Measurements from ENCODE around the gene INTU. TPM values are rescaled to one million over a fixed set of nuclear protein-coding genes. Genes with fewer than 3 reads are reported as not detected.

INTU gene
- total RNA-seq, 1 donor from 2014 or later = not detected

DNA sequence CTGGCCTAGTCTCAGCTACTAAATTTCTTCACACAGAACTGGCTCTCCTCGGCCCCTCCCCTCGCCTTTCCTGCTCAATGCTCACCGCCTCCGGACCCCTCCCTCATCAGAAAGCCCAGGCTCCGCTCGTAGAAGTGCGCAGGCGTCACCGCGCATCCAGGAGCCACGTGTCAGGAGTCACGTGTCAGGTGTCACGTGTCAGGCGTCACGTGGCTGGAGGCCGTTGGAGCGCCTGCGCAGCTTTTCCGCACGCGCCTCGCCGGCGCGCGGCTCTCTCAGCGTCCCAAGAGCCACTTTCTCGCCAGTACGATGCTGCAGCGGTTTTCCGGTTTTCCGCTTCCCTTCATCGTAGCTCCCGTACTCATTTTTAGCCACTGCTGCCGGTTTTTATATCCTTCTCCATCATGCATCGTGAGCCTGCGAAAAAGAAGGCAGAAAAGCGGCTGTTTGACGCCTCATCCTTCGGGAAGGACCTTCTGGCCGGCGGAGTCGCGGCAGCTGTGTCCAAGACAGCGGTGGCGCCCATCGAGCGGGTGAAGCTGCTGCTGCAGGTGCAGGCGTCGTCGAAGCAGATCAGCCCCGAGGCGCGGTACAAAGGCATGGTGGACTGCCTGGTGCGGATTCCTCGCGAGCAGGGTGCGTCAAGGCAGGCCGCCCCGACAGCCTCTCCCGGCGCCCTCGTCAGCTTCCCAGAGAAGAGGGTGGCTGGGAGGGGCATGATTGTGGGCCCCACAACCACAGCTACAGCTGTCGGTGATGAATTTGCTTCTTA, 97.6 kb downstream of the INTU start, which contains the start of gene SLC25A31:
TSS of gene SLC25A31 (plus strand) at position 259 of the 772 bp plus-strand sequence. CDS start at position 405, 146 bp downstream.
- no peak within 1 kb of the TSS for H3K4me3 Mint-ChIP-seq (ENCODE audit: low read depth)
- intact Hi-C loops (cut with micrococcal nuclease) = no loop called here
- no peaks in the 10 kb centered on the region for H3K4me1 Mint-ChIP-seq (ENCODE audit: low read depth)
- H3K27me3 Mint-ChIP-seq (ENCODE audit: low read depth) = no peaks in the 10 kb centered on the region
- no peaks in the 10 kb centered on the region for H3K9me3 Mint-ChIP-seq
- H3K36me3 Mint-ChIP-seq (ENCODE audit: low read depth) = no peaks in the 10 kb centered on the region
- H3K27ac Mint-ChIP-seq = no peak within 1 kb of the TSS
- no peak for DNase-seq (ENCODE audit: low spot score)

DNA sequence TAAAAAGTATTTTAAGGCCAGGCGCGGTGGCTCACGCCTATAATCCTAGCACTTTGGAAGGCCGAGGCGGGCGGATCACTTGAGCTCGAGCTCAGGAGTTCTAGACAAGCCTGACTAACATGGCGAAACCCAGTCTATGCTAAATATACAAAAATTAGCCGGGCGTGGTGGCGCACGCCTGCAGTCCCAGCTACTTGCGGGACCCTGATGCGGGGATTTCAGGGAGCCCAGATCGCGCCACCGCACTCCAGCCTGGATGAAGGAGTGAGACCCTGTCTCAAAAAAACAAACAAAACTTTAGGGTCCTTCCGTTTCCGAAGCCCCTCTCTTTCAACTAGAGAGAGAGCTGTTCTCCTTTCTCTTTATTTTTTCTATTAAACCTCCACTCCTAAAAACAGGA, 98.6 kb downstream of the INTU start:
- H3K4me1 Mint-ChIP-seq (ENCODE audit: low read depth) = no peaks in the 10 kb centered on the region
- no peak for DNase-seq (ENCODE audit: low spot score)
- no peaks in the 10 kb centered on the region for H3K36me3 Mint-ChIP-seq (ENCODE audit: low read depth)
- H3K9me3 Mint-ChIP-seq = no peaks in the 10 kb centered on the region
- no peaks in the 10 kb centered on the region for H3K27me3 Mint-ChIP-seq (ENCODE audit: low read depth)
- no peak overlapping the region for H3K27ac Mint-ChIP-seq
- no peak overlapping the region for H3K4me3 Mint-ChIP-seq (ENCODE audit: low read depth)
- intact Hi-C loops (cut with micrococcal nuclease) = no loop called here

DNA sequence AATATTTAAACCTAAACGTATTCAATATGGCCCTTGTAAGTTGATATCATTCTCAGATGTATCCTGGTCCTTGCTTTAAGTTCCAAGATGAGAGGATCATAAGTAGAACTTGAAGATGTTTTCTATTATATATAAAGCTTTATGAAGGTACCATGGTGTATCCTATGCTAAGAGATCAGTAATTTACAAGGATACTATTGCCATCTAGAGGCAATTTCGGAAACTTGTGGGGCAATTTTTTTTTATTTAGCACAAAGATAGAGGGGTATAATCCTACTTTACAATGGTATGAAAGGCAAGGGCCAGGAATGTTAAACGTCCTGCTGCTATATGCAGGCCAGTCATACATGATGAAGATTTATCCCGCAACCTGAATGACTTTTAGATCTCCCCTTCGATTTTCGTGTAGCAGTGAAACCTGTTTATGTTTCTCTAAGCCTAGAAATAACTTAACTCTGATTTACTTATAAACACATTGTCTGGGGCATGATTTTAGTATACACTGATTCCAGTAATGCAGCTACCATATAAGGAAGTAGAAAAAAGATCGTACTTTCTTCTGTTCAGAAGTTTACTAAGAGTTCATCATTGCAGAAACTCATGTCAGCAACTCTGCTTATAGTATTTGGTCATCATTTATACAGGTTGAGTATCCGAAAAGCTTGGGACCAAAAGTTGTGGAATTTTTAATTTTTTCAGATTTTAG, 100.0 kb downstream of the INTU start:
- intact Hi-C loops (cut with micrococcal nuclease) = loop anchor here (1.0 kb wide), 1 partner anchor 127 kb away; no protein-coding TSS in a partner anchor
- no peak for DNase-seq (ENCODE audit: low spot score)
- no peaks in the 10 kb centered on the region for H3K27me3 Mint-ChIP-seq (ENCODE audit: low read depth)
- H3K27ac Mint-ChIP-seq = no peak overlapping the region
- no peak overlapping the region for H3K4me3 Mint-ChIP-seq (ENCODE audit: low read depth)
- H3K36me3 Mint-ChIP-seq (ENCODE audit: low read depth) = no peaks in the 10 kb centered on the region
- H3K9me3 Mint-ChIP-seq = no peaks in the 10 kb centered on the region
- H3K4me1 Mint-ChIP-seq (ENCODE audit: low read depth) = no peaks in the 10 kb centered on the region

DNA sequence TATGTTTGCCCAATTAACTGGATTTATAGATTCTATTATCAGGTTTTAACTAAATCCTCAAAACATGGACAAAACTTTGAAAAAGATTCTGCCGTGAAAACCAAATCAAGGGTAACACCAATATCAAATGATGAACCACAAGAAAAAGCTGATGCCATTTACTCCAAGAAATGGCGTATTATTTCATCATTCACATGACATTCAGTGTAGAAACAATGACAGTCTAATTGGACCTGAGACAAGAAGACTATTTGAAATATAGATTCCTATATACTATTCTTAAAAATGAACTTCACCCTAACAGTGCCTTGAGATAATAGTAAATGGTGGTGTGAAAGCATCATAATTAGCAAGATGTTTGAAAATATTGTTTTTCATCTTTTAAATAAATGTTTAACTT, 102.2 kb downstream of the INTU start:
- intact Hi-C loops (cut with micrococcal nuclease) = no loop called here
- no peaks in the 10 kb centered on the region for H3K4me1 Mint-ChIP-seq (ENCODE audit: low read depth)
- H3K9me3 Mint-ChIP-seq = no peaks in the 10 kb centered on the region
- no peak for DNase-seq (ENCODE audit: low spot score)
- H3K27ac Mint-ChIP-seq = no peak overlapping the region
- no peaks in the 10 kb centered on the region for H3K27me3 Mint-ChIP-seq (ENCODE audit: low read depth)
- H3K36me3 Mint-ChIP-seq (ENCODE audit: low read depth) = no peaks in the 10 kb centered on the region
- no peak overlapping the region for H3K4me3 Mint-ChIP-seq (ENCODE audit: low read depth)

DNA sequence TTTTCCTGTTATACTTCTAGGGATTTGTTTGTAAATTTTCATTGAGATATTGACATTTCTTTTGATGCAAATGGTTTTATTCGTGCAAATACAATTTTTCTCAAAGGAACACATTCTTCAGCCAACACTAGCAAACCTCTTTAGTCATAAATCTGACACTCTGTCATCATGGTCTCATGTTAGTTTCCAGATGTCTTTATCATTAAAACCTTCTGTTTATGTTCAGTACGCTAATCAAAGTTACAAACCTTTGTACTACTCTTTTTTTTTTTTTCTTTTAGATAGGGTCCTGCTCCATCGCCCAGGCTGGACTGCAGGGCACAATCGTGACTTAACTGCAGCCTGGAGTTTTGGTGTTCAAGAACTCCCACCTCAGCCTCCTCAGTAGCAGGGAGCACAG, 104.5 kb downstream of the INTU start:
- H3K4me3 Mint-ChIP-seq (ENCODE audit: low read depth) = no peak overlapping the region
- H3K4me1 Mint-ChIP-seq (ENCODE audit: low read depth) = no peaks in the 10 kb centered on the region
- no peak overlapping the region for H3K27ac Mint-ChIP-seq
- H3K36me3 Mint-ChIP-seq (ENCODE audit: low read depth) = no peaks in the 10 kb centered on the region
- intact Hi-C loops (cut with micrococcal nuclease) = no loop called here
- no peak for DNase-seq (ENCODE audit: low spot score)
- H3K9me3 Mint-ChIP-seq = peaks cover under 1% of the 10 kb centered on the region
- H3K27me3 Mint-ChIP-seq (ENCODE audit: low read depth) = peaks cover 1% of the 10 kb centered on the region

DNA sequence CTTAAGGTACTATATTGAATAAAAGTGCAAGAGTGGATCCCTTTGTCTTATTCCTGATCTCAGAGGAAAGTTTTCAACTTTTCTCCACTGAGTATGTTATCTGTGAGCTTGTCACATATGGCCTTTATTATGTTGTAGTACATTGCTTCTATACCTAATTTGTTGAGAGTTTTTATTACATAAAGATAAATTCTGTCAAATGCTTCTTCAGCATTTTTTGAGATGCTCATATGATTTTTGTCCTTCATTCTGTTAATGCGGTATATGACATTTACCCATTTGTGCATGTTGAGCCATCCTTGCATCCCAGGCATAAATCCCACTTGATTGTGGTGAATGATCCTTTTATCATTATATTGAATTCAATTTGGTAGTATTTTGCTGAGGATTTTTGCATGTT, 108.5 kb downstream of the INTU start:
- Mint-ChIP-seq H3K27ac (no peak overlapping the region), H3K4me1 (ENCODE audit: low read depth) (no peaks in the 10 kb centered on the region), H3K27me3 (ENCODE audit: low read depth) (peaks cover 5% of the 10 kb centered on the region), H3K36me3 (ENCODE audit: low read depth) (no peaks in the 10 kb centered on the region), H3K9me3 (peaks cover 6% of the 10 kb centered on the region), H3K4me3 (ENCODE audit: low read depth) (no peak overlapping the region)
- DNase-seq (ENCODE audit: low spot score) = no peak
- intact Hi-C loops (cut with micrococcal nuclease) = no loop called here

DNA sequence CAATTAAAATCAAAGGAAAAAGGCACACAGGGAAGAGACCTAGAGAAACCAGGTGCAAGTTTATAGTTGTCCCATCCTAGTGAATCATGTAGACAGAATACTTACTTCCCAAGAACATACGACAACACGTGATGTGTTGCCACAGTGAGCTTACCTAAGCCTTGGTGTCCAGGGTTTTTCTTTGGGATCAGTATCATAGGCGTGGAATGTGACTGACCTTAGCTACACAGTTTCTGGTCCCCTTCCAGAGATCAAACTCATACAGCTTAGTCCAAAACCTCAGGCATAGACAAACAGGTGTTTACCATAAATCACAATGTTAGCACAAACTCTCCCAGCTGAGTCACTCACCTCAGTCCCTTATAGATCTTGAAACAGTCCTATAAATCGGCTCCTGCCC, 115.1 kb downstream of the INTU start:
- Mint-ChIP-seq H3K9me3 (peaks cover 11% of the 10 kb centered on the region), H3K27me3 (ENCODE audit: low read depth) (peaks cover 3% of the 10 kb centered on the region), H3K4me1 (ENCODE audit: low read depth) (no peaks in the 10 kb centered on the region), H3K27ac (no peak overlapping the region), H3K36me3 (ENCODE audit: low read depth) (no peaks in the 10 kb centered on the region), H3K4me3 (ENCODE audit: low read depth) (no peak overlapping the region)
- no peak for DNase-seq (ENCODE audit: low spot score)
- intact Hi-C loops (cut with micrococcal nuclease) = no loop called here

DNA sequence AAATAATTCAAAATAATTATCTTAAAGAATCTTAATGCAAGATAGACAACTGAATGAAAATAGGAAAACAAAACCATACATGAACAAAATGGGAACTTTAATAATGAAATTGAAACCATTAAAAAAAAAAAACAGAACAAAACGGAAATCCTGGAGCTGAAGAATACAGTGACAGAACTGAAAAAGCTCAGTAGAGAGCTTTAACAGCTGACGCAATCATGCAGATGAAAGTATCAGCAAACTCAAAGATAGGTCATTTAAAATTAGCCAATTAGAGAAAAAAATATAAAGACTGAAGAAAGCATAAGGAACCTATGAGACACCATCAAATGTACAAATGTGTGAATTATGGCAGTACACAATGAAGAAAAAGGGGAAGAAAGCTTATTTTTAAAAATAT, 116.2 kb downstream of the INTU start:
- no peak for DNase-seq (ENCODE audit: low spot score)
- Mint-ChIP-seq H3K27me3 (ENCODE audit: low read depth) (peaks cover 3% of the 10 kb centered on the region), H3K36me3 (ENCODE audit: low read depth) (no peaks in the 10 kb centered on the region), H3K9me3 (peaks cover 11% of the 10 kb centered on the region), H3K4me3 (ENCODE audit: low read depth) (no peak overlapping the region), H3K4me1 (ENCODE audit: low read depth) (no peaks in the 10 kb centered on the region), H3K27ac (no peak overlapping the region)
- intact Hi-C loops (cut with micrococcal nuclease) = no loop called here

DNA sequence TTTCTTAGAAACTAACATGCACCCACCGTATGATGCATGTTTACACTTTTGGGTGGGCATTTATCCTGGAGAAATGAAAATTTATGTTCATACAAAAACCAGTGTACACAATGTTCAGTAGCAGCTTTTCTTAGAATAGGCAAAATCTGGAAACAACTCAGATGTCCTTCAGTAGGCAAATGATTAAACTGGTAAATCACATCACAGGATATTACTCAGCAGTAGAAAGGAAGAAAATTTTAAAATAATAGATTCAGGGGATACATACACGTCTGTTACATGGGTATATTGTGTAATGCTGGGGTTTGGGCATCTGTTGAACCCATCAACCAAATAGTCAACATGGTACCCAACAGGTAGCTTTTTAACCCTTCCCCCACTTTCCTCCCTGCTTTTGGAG, 124.1 kb downstream of the INTU start:
- no peak for DNase-seq (ENCODE audit: low spot score)
- H3K36me3 Mint-ChIP-seq (ENCODE audit: low read depth) = no peaks in the 10 kb centered on the region
- H3K27ac Mint-ChIP-seq = no peak overlapping the region
- H3K27me3 Mint-ChIP-seq (ENCODE audit: low read depth) = peaks cover 3% of the 10 kb centered on the region
- H3K9me3 Mint-ChIP-seq = peaks cover 3% of the 10 kb centered on the region
- no peak overlapping the region for H3K4me3 Mint-ChIP-seq (ENCODE audit: low read depth)
- intact Hi-C loops (cut with micrococcal nuclease) = no loop called here
- no peaks in the 10 kb centered on the region for H3K4me1 Mint-ChIP-seq (ENCODE audit: low read depth)

DNA sequence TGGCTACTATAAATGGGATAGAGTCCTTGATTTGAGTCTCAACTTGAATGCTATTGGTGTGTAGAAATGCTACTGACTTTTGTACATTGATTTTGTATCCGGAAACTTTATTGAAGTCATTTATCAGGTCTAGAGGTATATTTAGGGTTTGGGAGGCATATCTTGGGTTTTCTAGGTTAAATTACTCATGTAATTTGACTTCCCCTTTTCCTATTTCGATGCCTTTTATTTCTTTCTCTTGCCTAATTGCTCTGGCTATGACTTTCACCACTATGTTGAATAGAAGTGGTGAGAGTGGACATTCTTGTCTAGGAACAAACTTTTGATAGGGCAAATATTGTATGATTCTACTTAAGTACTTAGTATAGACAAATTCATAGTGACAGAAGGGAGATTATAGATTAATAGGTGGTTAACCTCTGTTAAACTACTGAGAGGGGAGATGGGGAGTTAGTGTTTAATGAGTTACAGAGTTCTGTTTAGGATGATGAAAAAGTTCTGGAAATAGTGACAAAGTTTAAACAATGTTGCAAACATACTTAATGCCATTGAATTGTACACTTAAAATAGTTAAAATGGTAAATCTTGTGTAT, 126.6 kb downstream of the INTU start:
- H3K27me3 Mint-ChIP-seq (ENCODE audit: low read depth) = peaks cover 3% of the 10 kb centered on the region
- intact Hi-C loops (cut with micrococcal nuclease) = no loop called here
- no peaks in the 10 kb centered on the region for H3K36me3 Mint-ChIP-seq (ENCODE audit: low read depth)
- no peak overlapping the region for H3K27ac Mint-ChIP-seq
- H3K9me3 Mint-ChIP-seq = peaks cover 3% of the 10 kb centered on the region
- no peak for DNase-seq (ENCODE audit: low spot score)
- H3K4me3 Mint-ChIP-seq (ENCODE audit: low read depth) = no peak overlapping the region
- H3K4me1 Mint-ChIP-seq (ENCODE audit: low read depth) = no peaks in the 10 kb centered on the region

DNA sequence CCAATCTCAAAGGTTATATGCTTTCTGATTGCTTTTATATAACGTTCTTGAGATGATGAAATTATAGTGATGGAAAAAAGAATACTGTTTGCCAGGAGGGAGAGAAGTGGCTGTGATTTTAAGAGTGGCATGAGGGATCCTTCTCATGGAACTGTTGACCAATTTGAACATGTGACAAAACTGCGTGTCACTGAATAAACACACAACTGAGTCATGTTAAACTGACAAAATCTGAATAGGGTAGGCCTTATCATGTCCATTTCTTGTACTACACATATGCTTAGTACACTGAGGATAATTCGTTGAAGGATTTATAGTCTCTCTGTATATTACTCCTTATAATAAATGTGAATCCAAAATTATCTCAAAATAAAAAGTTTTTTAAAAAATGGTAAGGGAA, 127.1 kb downstream of the INTU start:
- no peak overlapping the region for H3K27ac Mint-ChIP-seq
- peaks cover 3% of the 10 kb centered on the region for H3K9me3 Mint-ChIP-seq
- H3K27me3 Mint-ChIP-seq (ENCODE audit: low read depth) = peaks cover 6% of the 10 kb centered on the region
- intact Hi-C loops (cut with micrococcal nuclease) = no loop called here
- no peak overlapping the region for H3K4me3 Mint-ChIP-seq (ENCODE audit: low read depth)
- no peaks in the 10 kb centered on the region for H3K36me3 Mint-ChIP-seq (ENCODE audit: low read depth)
- no peaks in the 10 kb centered on the region for H3K4me1 Mint-ChIP-seq (ENCODE audit: low read depth)
- no peak for DNase-seq (ENCODE audit: low spot score)

DNA sequence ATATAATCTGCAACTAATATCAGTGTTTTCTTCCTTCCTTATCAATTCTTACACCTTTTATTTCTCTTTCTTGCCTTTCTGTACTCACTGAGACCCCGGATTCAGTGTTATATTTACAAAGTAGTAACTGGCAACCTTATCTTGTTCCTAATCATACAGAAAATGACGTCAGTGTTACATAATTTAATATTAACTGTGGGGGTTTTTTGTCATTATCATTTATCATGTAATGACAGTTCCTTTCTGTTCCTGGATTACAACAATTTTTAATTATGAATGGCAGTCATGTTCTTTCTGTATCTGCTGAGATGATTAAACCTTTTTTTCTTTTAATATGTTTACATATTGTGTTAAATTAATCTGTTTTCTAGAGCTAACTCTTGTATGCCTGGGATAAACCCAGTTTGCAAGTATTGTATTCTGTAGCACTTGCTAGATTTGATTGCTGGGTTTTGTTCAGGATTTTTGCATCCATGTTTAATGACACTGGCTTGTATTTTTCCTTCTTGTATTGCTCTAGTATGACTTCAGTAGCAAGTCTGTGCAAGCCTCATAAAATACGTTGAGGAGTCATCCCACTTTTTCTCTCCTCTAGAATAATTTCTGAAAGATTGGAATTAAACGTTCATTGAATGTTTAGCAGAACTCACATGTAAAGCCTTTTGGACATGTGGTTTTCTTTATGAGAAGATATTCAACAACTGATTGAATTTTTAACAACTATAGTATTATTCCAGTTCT, 138.9 kb downstream of the INTU start:
- Mint-ChIP-seq H3K4me1 (ENCODE audit: low read depth) (peaks cover 10% of the 10 kb centered on the region), H3K4me3 (ENCODE audit: low read depth) (no peak overlapping the region), H3K36me3 (ENCODE audit: low read depth) (no peaks in the 10 kb centered on the region), H3K27ac (no peak overlapping the region), H3K9me3 (no peaks in the 10 kb centered on the region), H3K27me3 (ENCODE audit: low read depth) (peaks cover 25% of the 10 kb centered on the region)
- intact Hi-C loops (cut with micrococcal nuclease) = no loop called here
- DNase-seq (ENCODE audit: low spot score) = no peak

All from activated T-helper 2 cell treated with anti-CD3 and anti-CD28 coated beads, Interferon-gamma antibody, Interleukin-2, Interleukin-4, amounts not matched to agents 10 μg/mL and 5 μg/mL and 100 μg/mL, durations not matched to agents 14 hours and 24 hours and 36 hours (primary cell).